GM12878 (cell line): ENCODE data around the gene GARIN3. TPM values are rescaled to one million over a fixed set of nuclear protein-coding genes. Genes with fewer than 3 reads are reported as not detected.

Experiments
- BCL3 ChIP-seq: IDR thresholded peaks from 2 replicates; pipeline ENCODE4 v1.6.1; 2011; ENCODE audit warnings: borderline replicate concordance, low read depth, mild to moderate bottlenecking, moderate library complexity, low read length; ENCODE audit not compliant: insufficient read depth, poor library complexity, severe bottlenecking
- ETV6 ChIP-seq, 2 experiments: fragments of 450-650 bp in 1 of 2; IDR thresholded peaks in 1 of 2; conservative IDR thresholded peaks in 1 of 2; 2 replicates each; pipeline ENCODE4 v1.6.1; 2014; ENCODE audit warnings: antibody characterized with exemption in 1 of 2, borderline replicate concordance in 1 of 2, low read depth in 1 of 2, mild to moderate bottlenecking in 1 of 2, moderate library complexity in 1 of 2
- FOXM1 ChIP-seq: IDR thresholded peaks from 2 replicates; pipeline ENCODE4 v1.6.1; 2012; ENCODE audit warnings: low read depth, mild to moderate bottlenecking, inconsistent platforms, low read length, moderate library complexity
- HDGF ChIP-seq: fragments of 450-650 bp; IDR thresholded peaks from 2 replicates; pipeline ENCODE4 v1.6.1; 2016; ENCODE audit warnings: antibody characterized with exemption
- IRF3 ChIP-seq: fragments of 450-650 bp; IDR thresholded peaks from 2 replicates; pipeline ENCODE4 v1.6.1; 2014; ENCODE audit warnings: mild to moderate bottlenecking
- JUND ChIP-seq: IDR thresholded peaks from 2 replicates; pipeline ENCODE4 v1.6.1; 2012; ENCODE audit warnings: low read depth, mild to moderate bottlenecking, low read length, improper control_type of control experiment, moderate library complexity
- MEF2B ChIP-seq: fragments of 450-650 bp; IDR thresholded peaks from 2 replicates; pipeline ENCODE4 v1.6.1; 2018; ENCODE audit warnings: mild to moderate bottlenecking, moderate library complexity; ENCODE audit not compliant: partially characterized antibody, poor library complexity, severe bottlenecking
- MLLT1 ChIP-seq: fragments of 450-650 bp; IDR thresholded peaks from 2 replicates; pipeline ENCODE4 v1.6.1; 2016; ENCODE audit warnings: mild to moderate bottlenecking
- MTA2 ChIP-seq: fragments of 450-650 bp; IDR thresholded peaks from 2 replicates; pipeline ENCODE4 v1.6.1; 2016; ENCODE audit warnings: low read depth, mild to moderate bottlenecking, moderate library complexity
- NBN ChIP-seq: fragments of 450-650 bp; IDR thresholded peaks from 2 replicates; pipeline ENCODE4 v1.6.1; 2016
- PML ChIP-seq: IDR thresholded peaks from 2 replicates; pipeline ENCODE4 v1.6.1; 2012; ENCODE audit warnings: low read length, inconsistent platforms
- POLR2A ChIP-seq: IDR thresholded peaks from 2 replicates; pipeline ENCODE4 v1.6.1; 2011; ENCODE audit warnings: low read depth, mild to moderate bottlenecking, low read length
- RB1 ChIP-seq: fragments of 450-650 bp; formaldehyde crosslinking; IDR thresholded peaks from 2 replicates; pipeline ENCODE4 v1.6.1; 2017; ENCODE audit warnings: mild to moderate bottlenecking, borderline replicate concordance
- SMAD5 ChIP-seq: IDR thresholded peaks from 2 replicates; pipeline ENCODE4 v1.6.1; 2016; ENCODE audit warnings: antibody characterized with exemption, low read depth
- SMARCA5 ChIP-seq: fragments of 450-650 bp; IDR thresholded peaks from 2 replicates; pipeline ENCODE4 v1.6.1; 2017; ENCODE audit warnings: mild to moderate bottlenecking
- SP1 ChIP-seq: IDR thresholded peaks from one replicate; pipeline ENCODE4 v1.6.1; 2011; ENCODE audit warnings: low read depth, low read length
- SPI1 ChIP-seq: IDR thresholded peaks from 2 replicates; pipeline ENCODE4 v1.6.1; 2011; ENCODE audit warnings: low read depth, mild to moderate bottlenecking, low read length, moderate library complexity, borderline replicate concordance; ENCODE audit not compliant: insufficient read depth
- SUPT20H ChIP-seq: IDR thresholded peaks from 2 replicates; pipeline ENCODE4 v1.6.1; 2011; ENCODE audit warnings: low read depth, mild to moderate bottlenecking, low read length, moderate library complexity, borderline replicate concordance; ENCODE audit not compliant: control insufficient read depth
- TARDBP ChIP-seq: IDR thresholded peaks from 2 replicates; pipeline ENCODE4 v1.6.1; 2016; ENCODE audit warnings: borderline replicate concordance
- ZNF207 ChIP-seq: fragments of 450-650 bp; IDR thresholded peaks from 2 replicates; pipeline ENCODE4 v1.6.1; 2014; ENCODE audit warnings: antibody characterized with exemption, mild to moderate bottlenecking, borderline replicate concordance
- ZNF24 ChIP-seq: fragments of 450-650 bp; IDR thresholded peaks from 2 replicates; pipeline ENCODE4 v1.6.1; 2017; ENCODE audit warnings: antibody characterized with exemption, mild to moderate bottlenecking
- ZNF687 ChIP-seq: fragments of 450-650 bp; IDR thresholded peaks from 2 replicates; pipeline ENCODE4 v1.6.1; 2017; ENCODE audit warnings: mild to moderate bottlenecking, moderate library complexity
- polyA plus RNA-seq, 11 experiments: library from polyadenylated mRNA; depleted of rRNA in 4 of 11; unstranded in 6 of 11; stranded (reverse) in 5 of 11; fragments of >200 nt; fragmentation: Nextera tagmentation in 4 of 11; fragmentation: Illumina TruSeq in 1 of 11; extraction: Ambion mirVana in 4 of 11; extraction: Trizol in 1 of 11; gene quantifications; 1 replicate in 1 of 11; 2 replicates in 10 of 11; pipeline versions ENCODE4 v1.2.1 to v1.2.3, GENCODE V29; 2011 to 2016; ENCODE audit warnings: inconsistent platforms in 2 of 11, missing spikeins in 2 of 11, low read depth in 1 of 11
- total RNA-seq, 4 experiments: library from RNA; depleted of rRNA in 3 of 4; stranded (reverse); fragments of >200 nt in 3 of 4; fragmentation: Illumina TruSeq in 1 of 4; extraction: Trizol in 1 of 4; gene quantifications; 2 replicates each; pipeline versions ENCODE4 v1.2.1 to v1.2.3, GENCODE V29; 2013 to 2021

The GARIN3 gene
- total and polyA plus RNA-seq, 10 of the 15 experiments (the other 5 are each of a cell fraction or from before 2014, with no cell fraction given) = 0.15 TPM; not detected in 9

- 0 out of 2 replicates have a peak, but pooled peaks have one; percentile 54 for TF ChIP-seq MLLT1
- no peak for TF ChIP-seq HDGF
- TF ChIP-seq BCL3 = peak; percentile 95
- TF ChIP-seq ETV6 (conservative IDR thresholded peaks at IDR 0.05 in 1 of 2, IDR thresholded peaks at IDR 0.05 in 1 of 2; ENCODE audit: borderline replicate concordance in 1 of 2, low read depth in 1 of 2) = peak in 1 of 2 experiments; percentile 29; a peak in 1 of 4 replicates
- TF ChIP-seq IRF3 = no peak
- no peak for TF ChIP-seq SMARCA5
- TF ChIP-seq SMAD5 = no peak
- peak; percentile 65 for TF ChIP-seq SP1
- no peak for TF ChIP-seq TARDBP
- no peak for TF ChIP-seq POLR2A
- TF ChIP-seq NBN = peak; percentile 86
- no peak for TF ChIP-seq SUPT20H
- TF ChIP-seq MTA2 = peak; percentile 57; the same call in 1 of the 2 replicates
- no peak for TF ChIP-seq ZNF24
- no peak for TF ChIP-seq ZNF207
- peak; percentile 77 for TF ChIP-seq MEF2B
- TF ChIP-seq PML = 0 out of 2 replicates have a peak, but pooled peaks have one; percentile 16
- 0 out of 2 replicates have a peak, but pooled peaks have one; percentile 3 for TF ChIP-seq SPI1
- no peak for TF ChIP-seq ZNF687
- TF ChIP-seq FOXM1 = 0 out of 2 replicates have a peak, but pooled peaks have one; percentile 38
- TF ChIP-seq RB1 = 0 out of 2 replicates have a peak, but pooled peaks have one; percentile 23
- TF ChIP-seq JUND = 0 out of 2 replicates have a peak, but pooled peaks have one; percentile 65
Measured at GRCh38 chr5:157116483-157116954, 49.5 kb downstream of the GARIN3 start (continued).
